A549 (cell line): ENCODE results near the gene TNIK. TPM values are rescaled to one million over a fixed set of nuclear protein-coding genes. Genes with fewer than 3 reads are reported as not detected.

Experiments used
- ATAC-seq, 2 experiments: fragments of 200-7000 bp in 1 of 2; fragments of >200 bp in 1 of 2; cut with Nextera tagmentation in 1 of 2; cut with Tn5 transposase in 1 of 2; 3 replicates each; pipeline versions ENCODE4 v1.8.0 to v1.9.1; 2018 to 2020; ENCODE audit warnings: mild to moderate bottlenecking in 1 of 2, moderate library complexity in 1 of 2
- CTCF ChIA-PET: fragments of 300-600 bp; sonication (Branson Sonifier 250); formaldehyde crosslinking; extraction: SDS; loops from one replicate; lab custom pipeline; 2021; ENCODE audit warnings: antibody characterized with exemption, inconsistent platforms; lab: Yijun Ruan, JAX
- POLR2A ChIA-PET: fragments of 350-600 bp; formaldehyde crosslinking; extraction: SDS; loops from one replicate; lab custom pipeline; 2021; ENCODE audit warnings: antibody characterized with exemption, inconsistent platforms; lab: Yijun Ruan, JAX
- DNase-seq, 2 experiments: peaks; one replicate each; pipeline versions ENCODE4 v3.0.0 to v3.0.0-alpha.2; 2011 to 2016; ENCODE audit warnings: low read depth in 1 of 2, low spot score in 1 of 2
- FAIRE-seq: peaks from 2 replicates; lab custom pipeline; 2011; peaks lifted over from hg19 to GRCh38; lab: Jason Lieb, UNC
- H3K27ac ChIP-seq, 2 experiments: fragments of >200 bp; sonication (Bioruptor Twin); formaldehyde crosslinking; 3 replicates each; pipeline ENCODE4 v1.5.1; 2016 to 2017
- H3K4me1 ChIP-seq: fragments of >200 bp; sonication (Bioruptor Twin); formaldehyde crosslinking; 3 replicates; pipeline ENCODE4 v1.6.1; 2016
- H3K4me2 ChIP-seq: fragments of >200 bp; sonication (Bioruptor Twin); formaldehyde crosslinking; 3 replicates; pipeline ENCODE4 v1.6.1; 2016
- H3K4me3 ChIP-seq: fragments of >200 bp; sonication (Bioruptor Twin); formaldehyde crosslinking; 3 replicates; pipeline ENCODE4 v1.5.1; 2016
- H3K9me3 ChIP-seq: fragments of >200 bp; sonication (Bioruptor Twin); formaldehyde crosslinking; 3 replicates; pipeline ENCODE4 v1.6.1; 2016
- ATOH8 ChIP-seq: fragments of 250-450 bp; sonication (Bioruptor Pico); IDR thresholded peaks from 2 replicates; pipeline ENCODE4 v1.5.0; 2020; ENCODE audit warnings: low read depth, mild to moderate bottlenecking, moderate library complexity
- BHLHE40 ChIP-seq: IDR thresholded peaks from 2 replicates; pipeline ENCODE4 v1.6.1; 2012; ENCODE audit warnings: low read depth, low read length, inconsistent platforms
- CBX8 ChIP-seq: fragments of 200-600 bp; sonication (generic); IDR thresholded peaks from 2 replicates; pipeline ENCODE4 v1.6.1; 2016
- CHD2 ChIP-seq: fragments of 150-350 bp; IDR thresholded peaks from 2 replicates; pipeline ENCODE4 v1.6.1; 2014; ENCODE audit warnings: low read length; ENCODE audit not compliant: partially characterized antibody
- CHD4 ChIP-seq: fragments of 200-600 bp; sonication (generic); IDR thresholded peaks from 2 replicates; pipeline ENCODE4 v1.6.1; 2016; ENCODE audit warnings: antibody characterized with exemption, mild to moderate bottlenecking, borderline replicate concordance
- E2F6 ChIP-seq: IDR thresholded peaks from 2 replicates; pipeline ENCODE4 v1.6.1; 2012; ENCODE audit warnings: low read depth, borderline replicate concordance
- EHMT2 ChIP-seq: fragments of 200-600 bp; sonication (generic); IDR thresholded peaks from 2 replicates; pipeline ENCODE4 v1.6.1; 2016; ENCODE audit warnings: antibody characterized with exemption, low read depth, mild to moderate bottlenecking, moderate library complexity
- ESRRA ChIP-seq: fragments of 150-350 bp; IDR thresholded peaks from 2 replicates; pipeline ENCODE4 v1.6.1; 2014; ENCODE audit warnings: mild to moderate bottlenecking, low read length, borderline replicate concordance
- FOXS1 ChIP-seq: fragments of 250-450 bp; sonication (Bioruptor Pico); IDR thresholded peaks from 2 replicates; pipeline ENCODE4 v1.5.0; 2020; ENCODE audit warnings: mild to moderate bottlenecking, moderate library complexity
- HOXB13 ChIP-seq: fragments of 250-450 bp; sonication (Bioruptor Pico); IDR thresholded peaks from 2 replicates; pipeline ENCODE4 v1.5.0; 2020; ENCODE audit warnings: low read depth, mild to moderate bottlenecking, moderate library complexity
- HOXB5 ChIP-seq: fragments of 250-450 bp; sonication (Bioruptor Pico); IDR thresholded peaks from 2 replicates; pipeline ENCODE4 v1.5.0; 2020; ENCODE audit warnings: mild to moderate bottlenecking, moderate library complexity
- JUN ChIP-seq, 2 experiments: fragments of >200 bp; sonication (Bioruptor Twin); formaldehyde crosslinking; IDR thresholded peaks; 2 replicates in 1 of 2; 3 replicates in 1 of 2; pipeline ENCODE4 v1.6.1; 2016 to 2017
- JUNB ChIP-seq: fragments of >200 bp; sonication (Bioruptor Twin); formaldehyde crosslinking; IDR thresholded peaks from 2 replicates; pipeline ENCODE4 v1.6.1; 2016
- KDM1A ChIP-seq: fragments of 200-600 bp; sonication (generic); IDR thresholded peaks from 2 replicates; pipeline ENCODE4 v1.6.1; 2016; ENCODE audit warnings: low read depth, mild to moderate bottlenecking
- MAZ ChIP-seq: fragments of 150-350 bp; IDR thresholded peaks from 2 replicates; pipeline ENCODE4 v1.6.1; 2014; ENCODE audit warnings: antibody characterized with exemption, low read depth, low read length, borderline replicate concordance
- MYC ChIP-seq: IDR thresholded peaks from 2 replicates; pipeline ENCODE4 v1.6.1; 2012; ENCODE audit warnings: mild to moderate bottlenecking, inconsistent platforms, low read length, improper control_type of control experiment, borderline replicate concordance
- NR3C1 ChIP-seq: fragments of >200 bp; sonication (Bioruptor Twin); formaldehyde crosslinking; IDR thresholded peaks from 3 replicates; pipeline ENCODE4 v1.6.1; 2017
- POLR2AphosphoS2 ChIP-seq: conservative IDR thresholded peaks from 2 replicates; pipeline ENCODE4 v1.6.1; 2012; ENCODE audit warnings: low read length, improper control_type of control experiment, inconsistent platforms
- RFX5 ChIP-seq: fragments of 450-650 bp; IDR thresholded peaks from 2 replicates; pipeline ENCODE4 v1.7.1; 2014; ENCODE audit warnings: antibody characterized with exemption, mild to moderate bottlenecking, moderate library complexity
- ZC3H11A ChIP-seq: fragments of 450-650 bp; IDR thresholded peaks from 2 replicates; pipeline ENCODE4 v1.6.1; 2014; ENCODE audit warnings: antibody characterized with exemption, mild to moderate bottlenecking
- WGBS: methylation state at CpG from one replicate; pipeline ENCODE4 v1.1.6; 2017; ENCODE audit errors: missing lambda C conversion rate; 5-methylcytosine and 5-hydroxymethylcytosine counted together
- polyA plus RNA-seq, 4 experiments: library from polyadenylated mRNA; depleted of rRNA in 3 of 4; stranded (reverse); fragments of >200 nt; fragmentation: RNase III in 1 of 4; extraction: RNeasy Plus Mini Kit Qiagen cat#74134 plus additional on column Dnase treatment in 1 of 4; gene quantifications; 2 replicates in 3 of 4; 3 replicates in 1 of 4; pipeline ENCODE4 v1.2.3, GENCODE V29; 2011 to 2017
- TF ChIP-seq, protein P1 (sequence below): fragments of 200-600 bp; sonication (generic); IDR thresholded peaks from 2 replicates; pipeline ENCODE4 v1.6.1; 2016; ENCODE audit warnings: antibody characterized with exemption, mild to moderate bottlenecking, moderate library complexity
- TF ChIP-seq, protein P2 (sequence below): fragments of 150-350 bp; IDR thresholded peaks from 2 replicates; pipeline ENCODE4 v1.6.1; 2014; ENCODE audit warnings: low read depth, mild to moderate bottlenecking, low read length
- TF ChIP-seq, protein P3 (sequence below): fragments of >200 bp; sonication (Bioruptor Twin); formaldehyde crosslinking; IDR thresholded peaks from 2 replicates; pipeline ENCODE4 v1.6.1; 2016
- TF ChIP-seq, protein P4 (sequence below): fragments of 450-650 bp; IDR thresholded peaks from 2 replicates; pipeline ENCODE4 v1.6.1; 2014; ENCODE audit warnings: antibody characterized with exemption

TNIK gene
- polyA plus RNA-seq, 2 of the 4 experiments (the other 2 are of a cell fraction), result 1.6 to 1.8 TPM

GRCh38 chr3:171379961-171380483 lies 80.2 kb downstream of the TNIK start (continued):
- TF ChIP-seq E2F6 (no peak), NR3C1 (no peak), EHMT2 (no peak), HOXB13 (no peak), CBX8 (no peak)
- TF ChIP-seq, protein P1, sequence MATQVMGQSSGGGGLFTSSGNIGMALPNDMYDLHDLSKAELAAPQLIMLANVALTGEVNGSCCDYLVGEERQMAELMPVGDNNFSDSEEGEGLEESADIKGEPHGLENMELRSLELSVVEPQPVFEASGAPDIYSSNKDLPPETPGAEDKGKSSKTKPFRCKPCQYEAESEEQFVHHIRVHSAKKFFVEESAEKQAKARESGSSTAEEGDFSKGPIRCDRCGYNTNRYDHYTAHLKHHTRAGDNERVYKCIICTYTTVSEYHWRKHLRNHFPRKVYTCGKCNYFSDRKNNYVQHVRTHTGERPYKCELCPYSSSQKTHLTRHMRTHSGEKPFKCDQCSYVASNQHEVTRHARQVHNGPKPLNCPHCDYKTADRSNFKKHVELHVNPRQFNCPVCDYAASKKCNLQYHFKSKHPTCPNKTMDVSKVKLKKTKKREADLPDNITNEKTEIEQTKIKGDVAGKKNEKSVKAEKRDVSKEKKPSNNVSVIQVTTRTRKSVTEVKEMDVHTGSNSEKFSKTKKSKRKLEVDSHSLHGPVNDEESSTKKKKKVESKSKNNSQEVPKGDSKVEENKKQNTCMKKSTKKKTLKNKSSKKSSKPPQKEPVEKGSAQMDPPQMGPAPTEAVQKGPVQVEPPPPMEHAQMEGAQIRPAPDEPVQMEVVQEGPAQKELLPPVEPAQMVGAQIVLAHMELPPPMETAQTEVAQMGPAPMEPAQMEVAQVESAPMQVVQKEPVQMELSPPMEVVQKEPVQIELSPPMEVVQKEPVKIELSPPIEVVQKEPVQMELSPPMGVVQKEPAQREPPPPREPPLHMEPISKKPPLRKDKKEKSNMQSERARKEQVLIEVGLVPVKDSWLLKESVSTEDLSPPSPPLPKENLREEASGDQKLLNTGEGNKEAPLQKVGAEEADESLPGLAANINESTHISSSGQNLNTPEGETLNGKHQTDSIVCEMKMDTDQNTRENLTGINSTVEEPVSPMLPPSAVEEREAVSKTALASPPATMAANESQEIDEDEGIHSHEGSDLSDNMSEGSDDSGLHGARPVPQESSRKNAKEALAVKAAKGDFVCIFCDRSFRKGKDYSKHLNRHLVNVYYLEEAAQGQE, result no peak

GRCh38 chr3:171379281-171379680 lies 80.9 kb downstream of the TNIK start:
- peaks cover 9% of the 10 kb centered on the region; the same call in 2 of the 3 replicates for H3K4me1 ChIP-seq
- TF ChIP-seq RFX5 (no peak), ZC3H11A (no peak), CHD4 (no peak), JUN (IDR thresholded peaks at IDR 0.05) (no peak), FOXS1 (CRISPR knock-in tag) (no peak), HOXB5 (no peak), ATOH8 (no peak), POLR2AphosphoS2 (no peak), JUNB (no peak), ESRRA (no peak), MAZ (no peak), CBX8 (no peak), MYC (no peak), BHLHE40 (no peak), KDM1A (no peak), CHD2 (no peak)
- TF ChIP-seq, protein P2, sequence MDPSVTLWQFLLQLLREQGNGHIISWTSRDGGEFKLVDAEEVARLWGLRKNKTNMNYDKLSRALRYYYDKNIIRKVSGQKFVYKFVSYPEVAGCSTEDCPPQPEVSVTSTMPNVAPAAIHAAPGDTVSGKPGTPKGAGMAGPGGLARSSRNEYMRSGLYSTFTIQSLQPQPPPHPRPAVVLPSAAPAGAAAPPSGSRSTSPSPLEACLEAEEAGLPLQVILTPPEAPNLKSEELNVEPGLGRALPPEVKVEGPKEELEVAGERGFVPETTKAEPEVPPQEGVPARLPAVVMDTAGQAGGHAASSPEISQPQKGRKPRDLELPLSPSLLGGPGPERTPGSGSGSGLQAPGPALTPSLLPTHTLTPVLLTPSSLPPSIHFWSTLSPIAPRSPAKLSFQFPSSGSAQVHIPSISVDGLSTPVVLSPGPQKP, result no peak
- TF ChIP-seq, protein P3, sequence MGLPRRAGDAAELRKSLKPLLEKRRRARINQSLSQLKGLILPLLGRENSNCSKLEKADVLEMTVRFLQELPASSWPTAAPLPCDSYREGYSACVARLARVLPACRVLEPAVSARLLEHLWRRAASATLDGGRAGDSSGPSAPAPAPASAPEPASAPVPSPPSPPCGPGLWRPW, result no peak
- TF ChIP-seq, protein P4, sequence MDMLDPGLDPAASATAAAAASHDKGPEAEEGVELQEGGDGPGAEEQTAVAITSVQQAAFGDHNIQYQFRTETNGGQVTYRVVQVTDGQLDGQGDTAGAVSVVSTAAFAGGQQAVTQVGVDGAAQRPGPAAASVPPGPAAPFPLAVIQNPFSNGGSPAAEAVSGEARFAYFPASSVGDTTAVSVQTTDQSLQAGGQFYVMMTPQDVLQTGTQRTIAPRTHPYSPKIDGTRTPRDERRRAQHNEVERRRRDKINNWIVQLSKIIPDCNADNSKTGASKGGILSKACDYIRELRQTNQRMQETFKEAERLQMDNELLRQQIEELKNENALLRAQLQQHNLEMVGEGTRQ, result no peak
- DNase-seq (no peak), ATAC-seq (no peak), FAIRE-seq (no peak)
- WGBS, result 37% methylated on average over 1 of the region's 1 CpG
- H3K9me3 ChIP-seq, result no peaks in the 10 kb centered on the region
- no peak overlapping the region for H3K4me2 ChIP-seq
- CTCF ChIA-PET, result interaction anchor here (0.9 kb wide), 1 partner anchor 24 kb away, joined by 4 read pairs; no protein-coding TSS in a partner anchor
- H3K4me3 ChIP-seq, result no peak overlapping the region
- no peak overlapping the region for H3K27ac ChIP-seq
- POLR2A ChIA-PET, result no interaction called here
